ENCODE data around the gene FRAT2. TPM values are rescaled to one million over a fixed set of nuclear protein-coding genes. Genes with fewer than 3 reads are reported as not detected.

FRAT2 gene
- total and polyA plus RNA-seq, 4 experiments from 2014 or later, result 13.1 to 30.4 (median 22.1) TPM

DNA sequence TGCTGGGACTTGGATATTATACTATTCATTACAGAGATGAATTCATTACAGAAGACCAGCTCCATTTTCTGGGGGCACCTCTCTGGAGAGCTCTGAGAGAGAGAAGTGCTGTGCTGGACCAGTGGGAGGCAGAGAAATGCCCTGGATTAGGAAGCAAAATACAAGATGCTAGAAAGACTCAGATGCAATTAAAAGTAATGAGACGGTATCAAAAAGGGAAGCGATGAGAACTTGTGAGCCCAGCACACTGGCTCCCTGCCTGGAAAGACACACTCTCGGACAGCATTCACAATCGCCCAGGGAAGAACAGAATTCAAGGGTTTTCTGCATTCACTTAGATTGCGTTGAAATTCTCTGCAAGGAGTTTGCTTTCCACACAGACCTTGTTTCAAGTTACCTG lies 3.5 kb upstream of the FRAT2 start:
- Histone ChIP-seq H3K27ac (ENCODE audit: low read depth, low read length) (no peak overlapping the region), H3K4me1 (ENCODE audit: insufficient read depth, low read length) (peaks cover 5% of the 10 kb centered on the region), H3K4me3 (ENCODE audit: low read length in 2 of 2) (no peak overlapping the region), H3K9me3 (ENCODE audit: control insufficient read depth in 1 of 2, low read length in 2 of 2) (no peaks in the 10 kb centered on the region), H3K36me3 (ENCODE audit: insufficient read depth, low read length) (no peaks in the 10 kb centered on the region), H3K27me3 (ENCODE audit: insufficient read depth, low read length) (no peaks in the 10 kb centered on the region)
- H3K4me1 Mint-ChIP-seq, result peaks cover 7 to 13% (median 10%) of the 10 kb centered on the region in 4 donors
- no peak for DNase-seq
- no peak overlapping the region for H3K4me3 Mint-ChIP-seq
- ChIA-PET POLR2A (ENCODE audit: partially characterized antibody) (no interaction called here), CTCF (ENCODE audit: partially characterized antibody) (interaction anchor here (0.5 to 0.8 kb wide), 2 partner anchors 19 to 41 kb away, joined by 3 to 4 read pairs; partner anchors contain the start of gene FRAT1)
- peaks cover 0 to 2% (median 0%) of the 10 kb centered on the region in 8 donors for H3K9me3 Mint-ChIP-seq
- intact Hi-C loops (cut with micrococcal nuclease), result no loop called here
- peaks cover 0 to 1% of the 10 kb centered on the region in 2 donors for H3K27me3 Mint-ChIP-seq
- peaks cover 0 to 6% of the 10 kb centered on the region in 2 donors for H3K36me3 Mint-ChIP-seq
- no peak overlapping the region for H3K27ac Mint-ChIP-seq

- DNase-seq, result no peak
- CTCF ChIA-PET (ENCODE audit: partially characterized antibody), result interaction anchor here (0.5 to 0.8 kb wide), 2 partner anchors 18 to 40 kb away, joined by 3 to 4 read pairs; partner anchors contain the start of gene FRAT1
- peaks cover 13% of the 10 kb centered on the region for H3K4me1 ChIP-seq (ENCODE audit: insufficient read depth, low read length)
- H3K27ac ChIP-seq (ENCODE audit: low read depth, low read length), result no peak overlapping the region
- no peaks in the 10 kb centered on the region for H3K9me3 ChIP-seq (ENCODE audit: control insufficient read depth in 1 of 2, low read length in 2 of 2)
- no peaks in the 10 kb centered on the region for H3K27me3 ChIP-seq (ENCODE audit: insufficient read depth, low read length)
- H3K4me3 Mint-ChIP-seq, result peak overlapping the region in 1 of 8 donors; percentile 76
- H3K36me3 ChIP-seq (ENCODE audit: insufficient read depth, low read length), result no peaks in the 10 kb centered on the region
- POLR2A ChIA-PET (ENCODE audit: partially characterized antibody), result no interaction called here
- intact Hi-C loops (cut with micrococcal nuclease), result no loop called here
- peaks cover 0 to 2% (median 0%) of the 10 kb centered on the region in 8 donors for H3K9me3 Mint-ChIP-seq
- peaks cover 13 to 22% (median 18%) of the 10 kb centered on the region in 4 donors for H3K4me1 Mint-ChIP-seq
- peaks cover 0 to 11% of the 10 kb centered on the region in 2 donors for H3K36me3 Mint-ChIP-seq
- H3K27ac Mint-ChIP-seq, result peak overlapping the region in 3 of 7 donors; percentile 27 to 90 (median 51)
- H3K27me3 Mint-ChIP-seq, result peaks cover 0 to 1% of the 10 kb centered on the region in 2 donors
- no peak overlapping the region for H3K4me3 ChIP-seq (ENCODE audit: low read length in 2 of 2)
Measured at GRCh38 chr10:97336942-97337831, 2.7 kb upstream of the FRAT2 start.

GRCh38 chr10:97336446-97336845 lies 1.9 kb upstream of the FRAT2 start:
- intact Hi-C loops (cut with micrococcal nuclease), result no loop called here
- peaks cover 0 to 12% of the 10 kb centered on the region in 2 donors for H3K36me3 Mint-ChIP-seq
- peaks cover 21% of the 10 kb centered on the region for H3K4me1 ChIP-seq (ENCODE audit: insufficient read depth, low read length)
- POLR2A ChIA-PET (ENCODE audit: partially characterized antibody), result no interaction called here
- CTCF ChIA-PET (ENCODE audit: partially characterized antibody), result no interaction called here
- H3K27me3 Mint-ChIP-seq, result peaks cover 0 to 1% of the 10 kb centered on the region in 2 donors
- no peaks in the 10 kb centered on the region for H3K36me3 ChIP-seq (ENCODE audit: insufficient read depth, low read length)
- DNase-seq, result no peak
- peaks cover 0 to 2% (median 0%) of the 10 kb centered on the region in 8 donors for H3K9me3 Mint-ChIP-seq
- no peaks in the 10 kb centered on the region for H3K9me3 ChIP-seq (ENCODE audit: control insufficient read depth in 1 of 2, low read length in 2 of 2)
- H3K27ac Mint-ChIP-seq, result peak overlapping the region in 4 of 7 donors; percentile 27 to 90 (median 81)
- peak overlapping the region in 2 of 8 donors; percentile 61 to 76 for H3K4me3 Mint-ChIP-seq
- H3K27me3 ChIP-seq (ENCODE audit: insufficient read depth, low read length), result no peaks in the 10 kb centered on the region
- H3K4me1 Mint-ChIP-seq, result peaks cover 17 to 29% (median 24%) of the 10 kb centered on the region in 4 donors
- no peak overlapping the region for H3K4me3 ChIP-seq (ENCODE audit: low read length in 2 of 2)
- H3K27ac ChIP-seq (ENCODE audit: low read depth, low read length), result no peak overlapping the region

DNA sequence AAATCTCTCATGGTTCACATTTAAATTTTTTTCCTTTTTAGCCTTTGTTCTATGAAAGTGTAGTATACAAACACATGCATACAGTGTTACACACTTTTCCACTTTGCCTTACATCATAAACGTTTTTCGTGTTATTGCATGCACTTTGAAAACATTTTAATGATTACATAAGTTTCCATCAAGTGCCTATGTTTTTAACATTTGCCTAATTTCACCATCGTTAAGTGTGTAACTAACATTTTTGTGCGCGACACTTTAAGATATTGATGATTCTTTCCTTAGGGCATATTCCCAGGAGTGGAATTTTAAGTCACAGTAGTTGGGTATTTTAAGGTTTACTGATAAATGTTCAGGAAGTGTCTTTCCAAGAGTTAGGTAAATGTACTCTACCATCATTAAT lies 1.5 kb upstream of the FRAT2 start:
- Mint-ChIP-seq H3K27ac (peak overlapping the region in 5 of 7 donors; percentile 74 to 90 (median 80)), H3K36me3 (peaks cover 4 to 15% of the 10 kb centered on the region in 2 donors), H3K27me3 (peaks cover 0 to 1% of the 10 kb centered on the region in 2 donors), H3K9me3 (peaks cover 0 to 2% (median 0%) of the 10 kb centered on the region in 8 donors), H3K4me3 (peak overlapping the region in 7 of 8 donors; percentile 61 to 76 (median 71)), H3K4me1 (peaks cover 21 to 33% (median 28%) of the 10 kb centered on the region in 4 donors)
- no peak for DNase-seq
- H3K4me3 ChIP-seq (ENCODE audit: low read length in 2 of 2), result no peak overlapping the region
- intact Hi-C loops (cut with micrococcal nuclease), result no loop called here
- H3K27ac ChIP-seq (ENCODE audit: low read depth, low read length), result no peak overlapping the region
- CTCF ChIA-PET (ENCODE audit: partially characterized antibody), result no interaction called here
- H3K9me3 ChIP-seq (ENCODE audit: control insufficient read depth in 1 of 2, low read length in 2 of 2), result no peaks in the 10 kb centered on the region
- H3K36me3 ChIP-seq (ENCODE audit: insufficient read depth, low read length), result no peaks in the 10 kb centered on the region
- H3K27me3 ChIP-seq (ENCODE audit: insufficient read depth, low read length), result no peaks in the 10 kb centered on the region
- peaks cover 25% of the 10 kb centered on the region for H3K4me1 ChIP-seq (ENCODE audit: insufficient read depth, low read length)
- POLR2A ChIA-PET (ENCODE audit: partially characterized antibody), result no interaction called here

DNA sequence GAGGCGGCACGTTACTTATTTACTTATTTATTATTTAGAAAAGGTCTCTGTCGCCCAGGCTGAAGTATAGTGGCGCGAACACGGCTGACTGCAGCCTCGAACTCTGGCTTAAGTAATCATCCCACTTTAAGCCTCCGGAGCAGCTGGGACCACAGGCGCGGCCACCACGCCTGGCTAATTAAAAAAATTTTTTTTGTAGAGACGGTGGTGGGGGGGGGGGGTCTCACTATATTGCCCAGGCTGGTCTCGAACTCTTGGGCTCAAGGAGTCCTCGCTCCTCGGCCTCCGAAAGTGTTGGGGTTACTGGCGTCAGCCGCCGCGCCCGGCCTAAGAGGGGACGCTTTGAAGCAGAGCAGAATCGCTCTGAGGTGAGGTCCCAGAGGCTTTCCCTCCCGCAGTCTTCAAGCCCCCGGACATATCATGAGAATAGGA lies 675 bp upstream of the FRAT2 start:
- Histone ChIP-seq H3K36me3 (ENCODE audit: insufficient read depth, low read length) (peaks cover 1% of the 10 kb centered on the region), H3K27me3 (ENCODE audit: insufficient read depth, low read length) (no peaks in the 10 kb centered on the region), H3K9me3 (ENCODE audit: control insufficient read depth in 1 of 2, low read length in 2 of 2) (no peaks in the 10 kb centered on the region), H3K4me1 (ENCODE audit: insufficient read depth, low read length) (peaks cover 31% of the 10 kb centered on the region), H3K4me3 (ENCODE audit: low read length in 2 of 2) (peak overlapping the region in 1 of 2 donors; percentile 67), H3K27ac (ENCODE audit: low read depth, low read length) (peak overlapping the region; percentile 98)
- no peak for DNase-seq
- intact Hi-C loops (cut with micrococcal nuclease), result loop anchor here (2.0 kb wide), 1 partner anchor 1640 kb away; no protein-coding TSS in a partner anchor
- Mint-ChIP-seq H3K27me3 (peaks cover 0 to 1% of the 10 kb centered on the region in 2 donors), H3K27ac (peak overlapping the region in 6 of 7 donors; percentile 10 to 90 (median 68)), H3K36me3 (peaks cover 4 to 16% of the 10 kb centered on the region in 2 donors), H3K9me3 (peaks cover 0 to 2% (median 0%) of the 10 kb centered on the region in 8 donors), H3K4me3 (peak overlapping the region; percentile 62 to 86 (median 73)), H3K4me1 (peaks cover 22 to 38% (median 30%) of the 10 kb centered on the region in 4 donors)
- ChIA-PET POLR2A (ENCODE audit: partially characterized antibody) (interaction anchor here (8.7 kb wide), 1 partner anchor 15 kb away, joined by 265 read pairs; the partner anchor contains the start of gene FRAT1), CTCF (ENCODE audit: partially characterized antibody) (no interaction called here)

DNA sequence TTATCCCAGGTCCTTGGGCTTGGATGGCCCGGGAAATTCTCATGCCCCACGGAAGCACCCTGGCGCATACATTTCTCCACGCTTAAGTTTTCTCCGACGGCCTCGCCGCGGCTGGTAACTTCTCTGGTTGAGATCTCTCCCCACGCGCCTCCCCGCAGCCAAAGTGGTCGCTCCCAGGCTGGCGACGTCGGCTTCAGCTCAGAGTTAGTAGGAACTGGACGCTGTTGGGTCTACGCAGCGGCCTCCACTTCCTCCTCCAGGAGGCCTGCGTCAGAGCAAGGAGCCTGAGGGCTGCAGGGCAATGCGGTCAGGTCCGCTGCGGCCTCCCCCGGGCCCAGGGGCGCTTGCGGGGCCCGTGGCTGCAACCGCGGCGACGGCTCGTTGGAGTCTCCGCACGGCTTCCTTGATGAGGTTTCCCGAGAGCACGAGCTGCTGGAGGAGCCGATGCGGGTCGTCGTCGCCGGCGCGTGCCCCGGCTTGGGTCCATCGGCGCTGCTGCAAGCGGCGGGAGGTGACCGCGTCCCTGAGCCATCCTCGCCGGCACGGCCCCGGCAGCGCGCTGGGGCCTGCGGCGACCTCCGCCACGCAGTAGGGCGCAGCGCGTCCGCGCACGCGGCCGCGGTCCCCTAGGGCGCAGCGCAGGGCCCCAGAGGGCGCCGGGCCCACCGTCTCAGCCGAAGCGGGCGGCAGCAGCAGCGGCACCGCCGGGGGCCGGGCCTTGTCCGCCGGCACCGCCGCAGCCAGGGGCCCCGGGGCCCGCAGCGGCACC lies 744 bp downstream of the FRAT2 start:
- peak overlapping the region; percentile 88 to 95 (median 92) for H3K4me3 Mint-ChIP-seq

More for the DNA sequence above, 744 bp downstream of the FRAT2 start:
- H3K27me3 Mint-ChIP-seq, result peaks cover 0 to 1% of the 10 kb centered on the region in 2 donors
- Histone ChIP-seq H3K36me3 (ENCODE audit: insufficient read depth, low read length) (peaks cover 4% of the 10 kb centered on the region), H3K27me3 (ENCODE audit: insufficient read depth, low read length) (no peaks in the 10 kb centered on the region), H3K27ac (ENCODE audit: low read depth, low read length) (peak overlapping the region; percentile 98), H3K9me3 (ENCODE audit: control insufficient read depth in 1 of 2, low read length in 2 of 2) (no peaks in the 10 kb centered on the region), H3K4me1 (ENCODE audit: insufficient read depth, low read length) (peaks cover 35% of the 10 kb centered on the region), H3K4me3 (ENCODE audit: low read length in 2 of 2) (peak overlapping the region; percentile 64 to 67)
- peak in 3 of 5 donors; percentile 14 to 29 (median 25) for DNase-seq
- intact Hi-C loops (cut with micrococcal nuclease), result loop anchor here (1.0 to 2.0 kb wide), 6 partner anchors 13 to 1639 kb away; partner anchors contain the start of genes ARHGAP19, MMS19, RRP12 and UBTD1
- H3K27ac Mint-ChIP-seq, result peak overlapping the region; percentile 88 to 94 (median 92)
- H3K9me3 Mint-ChIP-seq, result no peaks in the 10 kb centered on the region
- CTCF ChIA-PET (ENCODE audit: partially characterized antibody), result interaction anchor here (0.8 to 5.6 kb wide), 9 partner anchors 9 to 68 kb away, joined by 3 to 31 read pairs (median 6); partner anchors contain the start of genes FRAT1 and RRP12
- peaks cover 27 to 50% (median 36%) of the 10 kb centered on the region in 4 donors for H3K4me1 Mint-ChIP-seq
- POLR2A ChIA-PET (ENCODE audit: partially characterized antibody), result interaction anchor here (0.6 to 8.7 kb wide), 11 partner anchors 8 to 802 kb away, joined by 3 to 265 read pairs (median 4); partner anchors contain the start of genes ARHGAP19, FRAT1, PGAM1 and RRP12
- peaks cover 9 to 26% of the 10 kb centered on the region in 2 donors for H3K36me3 Mint-ChIP-seq
